K562 (cell line): ENCODE data around the gene ZBTB48. TPM values are rescaled to one million over a fixed set of nuclear protein-coding genes. Genes with fewer than 3 reads are reported as not detected.

ENCODE experiments used
- CHD7 ChIP-seq: fragments of 200-600 bp; sonication (generic); IDR thresholded peaks from one replicate; pipeline ENCODE4 v1.6.1; 2012; ENCODE audit warnings: mild to moderate bottlenecking, low read depth, low read length, inconsistent platforms
- HINFP ChIP-seq: fragments of 450-650 bp; conservative IDR thresholded peaks from 2 replicates; pipeline ENCODE4 v1.6.1; 2016; ENCODE audit warnings: missing genetic modification characterization, low read depth, mild to moderate bottlenecking, control low read depth, missing compliant biosample characterization
- PBX2 ChIP-seq, 2 experiments: IDR thresholded peaks in 1 of 2; conservative IDR thresholded peaks in 1 of 2; 2 replicates each; pipeline ENCODE4 v1.6.1; 2016; ENCODE audit warnings: low read depth in 2 of 2, mild to moderate bottlenecking in 1 of 2, missing compliant biosample characterization in 1 of 2, missing genetic modification characterization in 1 of 2, moderate library complexity in 1 of 2
- U2AF2 ChIP-seq: fragments of 200-400 bp; formaldehyde crosslinking; optimal IDR thresholded peaks from 2 replicates; pipeline ENCODE3; 2017; ENCODE audit warnings: low read depth, mild to moderate bottlenecking, low read length
- WHSC1 ChIP-seq: IDR thresholded peaks from one replicate; pipeline ENCODE4 v1.6.1; 2012; ENCODE audit warnings: low read length, control low read depth, inconsistent platforms
- ZNF639 ChIP-seq, 2 experiments: fragments of 200-800 bp in 1 of 2; sonication (Bioruptor generic) in 1 of 2; sonication (generic) in 1 of 2; formaldehyde crosslinking in 1 of 2; IDR thresholded peaks in 1 of 2; conservative IDR thresholded peaks in 1 of 2; 2 replicates each; pipeline versions ENCODE4 v1.5.0 to v1.6.1; 2016 to 2020; ENCODE audit warnings: missing compliant biosample characterization in 1 of 2, missing genetic modification characterization in 1 of 2, missing genetic modification reagents in 1 of 2
- ZNF766 ChIP-seq: fragments of 200-800 bp; sonication (Bioruptor generic); conservative IDR thresholded peaks from 2 replicates; pipeline ENCODE4 v1.6.1; 2016; ENCODE audit warnings: missing genetic modification characterization, missing compliant biosample characterization
- polyA plus RNA-seq, 8 experiments: library from polyadenylated mRNA; depleted of rRNA in 4 of 8; stranded (reverse) in 5 of 8; unstranded in 3 of 8; fragments of >200 nt; fragmentation: Nextera tagmentation in 2 of 8; fragmentation: Illumina TruSeq in 1 of 8; extraction: Ambion mirVana in 2 of 8; extraction: Trizol in 1 of 8; gene quantifications; 2 replicates each; pipeline versions ENCODE4 v1.2.1 to v1.2.3, GENCODE V29; 2011 to 2014; ENCODE audit warnings: inconsistent platforms in 1 of 8, missing spikeins in 1 of 8
- total RNA-seq, 7 experiments: library from RNA; depleted of rRNA in 6 of 7; stranded (reverse); fragments of >200 nt in 6 of 7; fragmentation: Illumina TruSeq in 2 of 7; extraction: Trizol in 2 of 7; gene quantifications; 2 replicates each; pipeline versions ENCODE4 v1.2.1 to v1.2.3, GENCODE V29; 2011 to 2021; ENCODE audit warnings: low replicate concordance in 1 of 7

The ZBTB48 gene
- total and polyA plus RNA-seq, 9 of the 15 experiments (the other 6 are each of a cell fraction or from before 2014, with no cell fraction given) = 1.9 to 66.9 (median 29.5) TPM

GRCh38 chr1:6601049-6601922, 21.5 kb downstream of the ZBTB48 start (continued):
- TF ChIP-seq CHD7 = no peak
- TF ChIP-seq U2AF2 = no peak
- no peak for TF ChIP-seq PBX2 (CRISPR knock-in tag; IDR thresholded peaks at IDR 0.05; ENCODE audit: low read depth)
- no peak for TF ChIP-seq PBX2 (tag; conservative IDR thresholded peaks at IDR 0.05; ENCODE audit: low read depth)
- no peak for TF ChIP-seq WHSC1
- peak; percentile 98 for TF ChIP-seq ZNF766 (CRISPR knock-in tag)
- TF ChIP-seq HINFP = no peak
- TF ChIP-seq ZNF639 (CRISPR knock-in tag; conservative IDR thresholded peaks at IDR 0.05 in 1 of 2, IDR thresholded peaks at IDR 0.05 in 1 of 2) = 0 out of 4 replicates have a peak, but pooled peaks of 1 of the 2 experiments have one; percentile 28
